ENCODE measurements around the gene MYL1.

GRCh38 chr2:210262036-210262435 lies 52.9 kb downstream of the MYL1 start:
- TF ChIP-seq, protein P1, sequence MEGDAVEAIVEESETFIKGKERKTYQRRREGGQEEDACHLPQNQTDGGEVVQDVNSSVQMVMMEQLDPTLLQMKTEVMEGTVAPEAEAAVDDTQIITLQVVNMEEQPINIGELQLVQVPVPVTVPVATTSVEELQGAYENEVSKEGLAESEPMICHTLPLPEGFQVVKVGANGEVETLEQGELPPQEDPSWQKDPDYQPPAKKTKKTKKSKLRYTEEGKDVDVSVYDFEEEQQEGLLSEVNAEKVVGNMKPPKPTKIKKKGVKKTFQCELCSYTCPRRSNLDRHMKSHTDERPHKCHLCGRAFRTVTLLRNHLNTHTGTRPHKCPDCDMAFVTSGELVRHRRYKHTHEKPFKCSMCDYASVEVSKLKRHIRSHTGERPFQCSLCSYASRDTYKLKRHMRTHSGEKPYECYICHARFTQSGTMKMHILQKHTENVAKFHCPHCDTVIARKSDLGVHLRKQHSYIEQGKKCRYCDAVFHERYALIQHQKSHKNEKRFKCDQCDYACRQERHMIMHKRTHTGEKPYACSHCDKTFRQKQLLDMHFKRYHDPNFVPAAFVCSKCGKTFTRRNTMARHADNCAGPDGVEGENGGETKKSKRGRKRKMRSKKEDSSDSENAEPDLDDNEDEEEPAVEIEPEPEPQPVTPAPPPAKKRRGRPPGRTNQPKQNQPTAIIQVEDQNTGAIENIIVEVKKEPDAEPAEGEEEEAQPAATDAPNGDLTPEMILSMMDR (conservative IDR thresholded peaks at IDR 0.05 in 1 of 2, IDR thresholded peaks at IDR 0.05 in 1 of 2; ENCODE audit: low read depth in 1 of 2, low read length in 2 of 2), result no peak
- no peak for TF ChIP-seq EZH2 (IDR thresholded peaks at IDR 0.05; ENCODE audit: low read length, missing control alignments)

All from fibroblast of lung (primary cell).